GM19463 (cell line): ENCODE data around the gene MSMB.

Experiments used
- ATAC-seq: cut with Tn5 transposase; IDR thresholded peaks from one replicate; pipeline ENCODE4 v1.9.1; 2021; ENCODE audit warnings: mild to moderate bottlenecking, moderate library complexity; ENCODE audit not compliant: unreplicated experiment

The MSMB gene

GRCh38 chr10:46035923-46036849 is 9.9 kb downstream of the MSMB start:
- no peak for ATAC-seq

GRCh38 chr10:46033602-46034011 is 12.5 kb downstream of the MSMB start:
- no peak for ATAC-seq

GRCh38 chr10:46031648-46032532 is 14.2 kb downstream of the MSMB start:
- no peak for ATAC-seq

GRCh38 chr10:46030091-46030937 is 15.8 kb downstream of the MSMB start, which contains the start of gene NCOA4:
Gene NCOA4, minus strand, starts transcription at chr10:46030623. Its CDS starts 13,943 bp downstream, at chr10:46016680.
- peak; percentile 96 for ATAC-seq

- ATAC-seq: no peak
Measured at GRCh38 chr10:46029461-46030030, 16.5 kb downstream of the MSMB start.

- ATAC-seq: peak; percentile 47
Measured at GRCh38 chr10:46028584-46029460, 17.2 kb downstream of the MSMB start.

- no peak for ATAC-seq
Measured at GRCh38 chr10:46026106-46026505, 20.0 kb downstream of the MSMB start.

- ATAC-seq: no peak
Measured at GRCh38 chr10:46025406-46025805, 20.7 kb downstream of the MSMB start.

GRCh38 chr10:46024948-46025347 is 21.1 kb downstream of the MSMB start:
- ATAC-seq: no peak

GRCh38 chr10:46022978-46023702 is 22.9 kb downstream of the MSMB start:
- peak; percentile 95 for ATAC-seq

GRCh38 chr10:46020344-46020657 is 25.8 kb downstream of the MSMB start:
- ATAC-seq: no peak

- ATAC-seq: peak; percentile 23
Measured at GRCh38 chr10:46019569-46020343, 26.3 kb downstream of the MSMB start.

- ATAC-seq: no peak
Measured at GRCh38 chr10:46019177-46019528, 26.9 kb downstream of the MSMB start.

- no peak for ATAC-seq
Measured at GRCh38 chr10:46018453-46019176, 27.5 kb downstream of the MSMB start.

GRCh38 chr10:46017733-46018132 is 28.3 kb downstream of the MSMB start:
- no peak for ATAC-seq

- ATAC-seq: no peak
Measured at GRCh38 chr10:46016811-46017210, 29.3 kb downstream of the MSMB start.

- no peak for ATAC-seq
Measured at GRCh38 chr10:46016190-46016589, 29.9 kb downstream of the MSMB start.
